H1 (cell line): ENCODE data around the gene SUGP1. TPM values are rescaled to one million over a fixed set of nuclear protein-coding genes. Genes with fewer than 3 reads are reported as not detected.

Experiments used
- CTCF ChIA-PET: fragments of 300-600 bp; sonication (Branson Sonifier 250); formaldehyde crosslinking; loops from one replicate; lab custom pipeline; 2021; ENCODE audit not compliant: partially characterized antibody; lab: Charles Lee
- POLR2A ChIA-PET: fragments of 300-600 bp; sonication (Branson Sonifier 250); formaldehyde crosslinking; loops from one replicate; lab custom pipeline; 2021; ENCODE audit warnings: inconsistent platforms; ENCODE audit not compliant: partially characterized antibody; lab: Charles Lee
- DNase-seq, 2 experiments: peaks; one replicate each; pipeline versions ENCODE4 v3.0.0 to v3.0.0-alpha.2; 2010 to 2022; ENCODE audit warnings: low spot score in 2 of 2, low read depth in 1 of 2, mixed read lengths in 1 of 2
- FAIRE-seq: peaks from 2 replicates; lab custom pipeline; 2011; peaks lifted over from hg19 to GRCh38; lab: Jason Lieb, UNC
- H2AFZ ChIP-seq: 2 replicates; pipeline ENCODE4 v1.8.1; 2012; ENCODE audit warnings: low read length, inconsistent platforms
- H2AK5ac ChIP-seq: 2 replicates; pipeline ENCODE4 v1.6.1; 2013; ENCODE audit warnings: low read depth, low read length
- H2BK120ac ChIP-seq: replicated peaks from 2 replicates; pipeline ENCODE3; 2013; ENCODE audit warnings: low read depth, low read length, inconsistent platforms
- H2BK12ac ChIP-seq: 2 replicates; pipeline ENCODE4 v1.6.1; 2013; ENCODE audit warnings: low read depth, low read length
- H2BK15ac ChIP-seq: 2 replicates; pipeline ENCODE4 v1.6.1; 2013; ENCODE audit warnings: low read length
- H2BK20ac ChIP-seq: 2 replicates; pipeline ENCODE4 v1.6.1; 2013; ENCODE audit warnings: low read length
- H2BK5ac ChIP-seq: 2 replicates; pipeline ENCODE4 v1.6.1; 2013; ENCODE audit warnings: low read depth, low read length
- H3K14ac ChIP-seq: 2 replicates; pipeline ENCODE4 v1.6.1; 2013; ENCODE audit warnings: inconsistent platforms; ENCODE audit not compliant: insufficient read length
- H3K18ac ChIP-seq: 2 replicates; pipeline ENCODE4 v1.6.1; 2013; ENCODE audit warnings: low read length; ENCODE audit errors: extremely low read depth
- H3K23ac ChIP-seq: 2 replicates; pipeline ENCODE4 v1.6.1; 2013; ENCODE audit warnings: inconsistent platforms; ENCODE audit not compliant: insufficient read length
- H3K23me2 ChIP-seq: 2 replicates; pipeline ENCODE4 v1.6.1; 2013; ENCODE audit warnings: low read depth, low read length
- H3K27ac ChIP-seq: 2 replicates; pipeline ENCODE4 v1.6.1; 2011; ENCODE audit warnings: low read depth, low read length, inconsistent platforms
- H3K27me3 ChIP-seq, 4 experiments: replicated peaks in 1 of 4; 1 replicate in 1 of 4; 2 replicates in 3 of 4; pipeline versions ENCODE4 v1.6.1 to v1.8.1; 2011 to 2013; ENCODE audit warnings: low read length in 3 of 4, mild to moderate bottlenecking in 3 of 4, inconsistent platforms in 2 of 4, mixed read lengths in 2 of 4, moderate library complexity in 1 of 4; ENCODE audit not compliant: control insufficient read depth in 3 of 4, insufficient read depth in 3 of 4; ENCODE audit errors: extremely low read depth in 1 of 4
- H3K36me3 ChIP-seq, 4 experiments: 2 replicates each; pipeline versions ENCODE4 v1.6.1 to v1.8.1; 2011 to 2013; ENCODE audit warnings: mild to moderate bottlenecking in 4 of 4, low read length in 3 of 4, moderate library complexity in 2 of 4, control low read depth in 1 of 4, inconsistent platforms in 1 of 4; ENCODE audit not compliant: insufficient read depth in 4 of 4, control insufficient read depth in 2 of 4
- H3K4ac ChIP-seq: replicated peaks from 2 replicates; pipeline ENCODE3; 2013; ENCODE audit warnings: low read length, low read depth, mixed read lengths, inconsistent platforms; ENCODE audit not compliant: insufficient read length
- H3K4me1 ChIP-seq, 4 experiments: replicated peaks in 1 of 4; 1 replicate in 1 of 4; 2 replicates in 3 of 4; pipeline versions ENCODE4 v1.6.1 to v1.8.1; 2011 to 2013; ENCODE audit warnings: low read length in 3 of 4, inconsistent platforms in 2 of 4, mixed read lengths in 1 of 4; ENCODE audit not compliant: insufficient read depth in 4 of 4, control insufficient read depth in 3 of 4
- H3K4me2 ChIP-seq, 2 experiments: 2 replicates each; pipeline versions ENCODE4 v1.6.1 to v1.8.1; 2011 to 2013; ENCODE audit warnings: low read depth in 2 of 2, low read length in 2 of 2, control low read depth in 1 of 2, inconsistent platforms in 1 of 2, mild to moderate bottlenecking in 1 of 2; ENCODE audit not compliant: insufficient read depth in 1 of 2
- H3K4me3 ChIP-seq, 4 experiments: fragments of 200-600, 300-600 bp in 1 of 4; sonication (generic), shearing (Covaris generic), sonication (Bioruptor Twin) in 1 of 4; 2 replicates each; pipeline versions ENCODE4 v1.5.1 to v1.8.1; 2011 to 2016; ENCODE audit warnings: low read length in 4 of 4, low read depth in 3 of 4, control low read depth in 2 of 4, inconsistent platforms in 2 of 4, mild to moderate bottlenecking in 2 of 4, mixed read lengths in 1 of 4, moderate library complexity in 1 of 4; ENCODE audit not compliant: insufficient read depth in 2 of 4; ENCODE audit errors: extremely low read depth in 1 of 4
- H3K56ac ChIP-seq: replicated peaks from 2 replicates; pipeline ENCODE3; 2013; ENCODE audit warnings: low read depth, mild to moderate bottlenecking, mixed read lengths, low read length, inconsistent platforms; ENCODE audit not compliant: insufficient read length
- H3K79me1 ChIP-seq: 2 replicates; pipeline ENCODE4 v1.6.1; 2013; ENCODE audit warnings: low read depth, low read length, control low read depth
- H3K79me2 ChIP-seq, 2 experiments: 2 replicates each; pipeline versions ENCODE4 v1.6.1 to v1.8.1; 2012 to 2013; ENCODE audit warnings: low read length in 2 of 2, mild to moderate bottlenecking in 2 of 2, inconsistent platforms in 1 of 2; ENCODE audit not compliant: insufficient read depth in 2 of 2, control insufficient read depth in 1 of 2
- H3K9ac ChIP-seq, 4 experiments: replicated peaks in 1 of 4; 1 replicate in 1 of 4; 2 replicates in 3 of 4; pipeline versions ENCODE4 v1.6.1 to v1.8.1; 2011 to 2013; ENCODE audit warnings: low read depth in 3 of 4, low read length in 3 of 4, control low read depth in 2 of 4, mild to moderate bottlenecking in 2 of 4, moderate library complexity in 2 of 4, inconsistent platforms in 1 of 4; ENCODE audit errors: extremely low read depth in 1 of 4
- H3K9me3 ChIP-seq, 2 experiments: 2 replicates each; pipeline versions ENCODE4 v1.6.1 to v1.8.1; 2012 to 2013; ENCODE audit warnings: mild to moderate bottlenecking in 2 of 2, moderate library complexity in 2 of 2, control low read depth in 1 of 2, inconsistent platforms in 1 of 2, low read depth in 1 of 2, low read length in 1 of 2, mixed read lengths in 1 of 2; ENCODE audit not compliant: insufficient read depth in 2 of 2
- H4K20me1 ChIP-seq, 2 experiments: replicated peaks in 1 of 2; 2 replicates each; pipeline versions ENCODE3 to v1.8.1; 2011 to 2013; ENCODE audit warnings: inconsistent platforms in 2 of 2, low read length in 2 of 2, mild to moderate bottlenecking in 1 of 2; ENCODE audit not compliant: insufficient read depth in 2 of 2, control insufficient read depth in 1 of 2
- H4K5ac ChIP-seq: 2 replicates; pipeline ENCODE4 v1.6.1; 2013; ENCODE audit warnings: low read length, low read depth, mixed read lengths, inconsistent platforms; ENCODE audit not compliant: insufficient read length
- H4K8ac ChIP-seq: 2 replicates; pipeline ENCODE4 v1.8.0; 2013; ENCODE audit warnings: mild to moderate bottlenecking, moderate library complexity, low read length, inconsistent platforms; ENCODE audit not compliant: insufficient read depth; ENCODE audit errors: extremely low read depth
- H4K91ac ChIP-seq: replicated peaks from 2 replicates; pipeline ENCODE3; 2013; ENCODE audit warnings: low read length, mixed read lengths, inconsistent platforms; ENCODE audit not compliant: insufficient read length
- PHF8 ChIP-seq: fragments of 200-600 bp; sonication (generic); conservative IDR thresholded peaks from 2 replicates; pipeline ENCODE4 v1.7.1; 2012; ENCODE audit warnings: low read depth, mild to moderate bottlenecking, inconsistent platforms, low read length, moderate library complexity
- SP4 ChIP-seq: IDR thresholded peaks from 2 replicates; pipeline ENCODE4 v1.6.1; 2012; ENCODE audit warnings: low read length, inconsistent platforms
- TBP ChIP-seq: IDR thresholded peaks from 2 replicates; pipeline ENCODE4 v1.6.1; 2011; ENCODE audit warnings: low read depth, low read length, improper control_type of control experiment
- WGBS, 2 experiments: shearing (Covaris generic) in 1 of 2; methylation state at CpG; one replicate each; pipeline versions ENCODE4 v1.1.6 to v1.1.7; 2013 to 2015; ENCODE audit warnings: low lambda C conversion rate in 2 of 2, mixed read lengths in 2 of 2, inconsistent platforms in 1 of 2, low coverage in 1 of 2, missing lambda C conversion rate in 1 of 2; ENCODE audit not compliant: insufficient replicate concordance in 2 of 2, insufficient coverage in 1 of 2, insufficient read length in 1 of 2; ENCODE audit errors: extremely low coverage in 1 of 2, missing lambda C conversion rate in 1 of 2; 5-methylcytosine and 5-hydroxymethylcytosine counted together
- polyA plus RNA-seq, 7 experiments: library from polyadenylated mRNA; depleted of rRNA in 3 of 7; stranded (reverse) in 5 of 7; unstranded in 2 of 7; fragments of >200 nt in 5 of 7; fragments of 200-250 nt in 2 of 7; gene quantifications; 1 replicate in 5 of 7; 2 replicates in 1 of 7; 4 replicates in 1 of 7; pipeline versions ENCODE4 v1.2.1 to v1.2.3, GENCODE V29; 2011 to 2013; ENCODE audit warnings: missing spikeins in 2 of 7, mixed read lengths in 2 of 7
- total RNA-seq: library from RNA; stranded (reverse); fragmentation: NEBNext Ultra II Directional; extraction: Animal tissue kit (Norgen Biotek cat#: 25700); gene quantifications from 2 replicates; pipeline ENCODE4 v1.2.1, GENCODE V29; 2021
- TF ChIP-seq, protein P1 (sequence below): IDR thresholded peaks from 2 replicates; pipeline ENCODE4 v1.6.1; 2011; ENCODE audit warnings: low read depth, mild to moderate bottlenecking, low read length; ENCODE audit not compliant: insufficient read depth
- TF ChIP-seq, protein P2 (sequence below): IDR thresholded peaks from 2 replicates; pipeline ENCODE4 v1.6.1; 2012; ENCODE audit warnings: inconsistent platforms

The SUGP1 gene
- total and polyA plus RNA-seq, 2 of the 8 experiments (the other 6 are each of a cell fraction or from before 2014, with no cell fraction given): 38.5 to 65.2 TPM

DNA sequence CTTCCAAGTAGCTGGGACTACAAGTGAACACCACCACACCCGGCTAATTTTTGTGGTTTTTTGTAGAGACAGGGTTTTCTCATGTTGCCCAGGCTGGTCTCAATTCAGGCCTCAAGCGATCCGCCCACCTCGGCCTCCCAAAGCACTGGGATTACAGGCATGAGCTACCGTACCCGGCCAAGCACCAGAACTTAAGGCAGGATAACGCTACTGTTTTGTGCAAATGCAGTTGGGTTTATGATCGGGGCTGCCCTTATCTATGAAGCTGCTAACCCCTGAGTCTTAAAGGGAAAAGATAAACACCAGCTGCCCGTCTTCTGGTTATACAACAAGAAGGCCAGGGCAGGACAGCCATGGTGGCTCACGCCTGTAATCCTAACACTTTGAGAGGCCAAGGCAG is 34.6 kb downstream of the SUGP1 start:
- H3K4me3 ChIP-seq: no peak overlapping the region
- H3K4me1 ChIP-seq: no peaks in the 10 kb centered on the region
- no peak overlapping the region for H3K4me2 ChIP-seq
- no peak overlapping the region for H2BK12ac ChIP-seq
- H3K56ac ChIP-seq: no peak overlapping the region
- no peak overlapping the region for H3K14ac ChIP-seq
- H3K27ac ChIP-seq: no peak overlapping the region
- H3K79me1 ChIP-seq: no peaks in the 10 kb centered on the region
- CTCF ChIA-PET: interaction anchor here (1.0 to 1.4 kb wide), 2 partner anchors 10 to 100 kb away, joined by 3 read pairs; no protein-coding TSS in a partner anchor
- no peak overlapping the region for H4K91ac ChIP-seq
- no peak overlapping the region for H4K8ac ChIP-seq
- H3K23me2 ChIP-seq: no peaks in the 10 kb centered on the region
- H2BK20ac ChIP-seq: no peak overlapping the region
- peaks cover 2 to 7% of the 10 kb centered on the region in 2 experiments for H4K20me1 ChIP-seq
- no peak overlapping the region for H2BK5ac ChIP-seq
- TF ChIP-seq PHF8 (no peak), TBP (no peak), SP4 (no peak)
- TF ChIP-seq, protein P1, sequence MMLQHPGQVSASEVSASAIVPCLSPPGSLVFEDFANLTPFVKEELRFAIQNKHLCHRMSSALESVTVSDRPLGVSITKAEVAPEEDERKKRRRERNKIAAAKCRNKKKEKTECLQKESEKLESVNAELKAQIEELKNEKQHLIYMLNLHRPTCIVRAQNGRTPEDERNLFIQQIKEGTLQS: no peak
- TF ChIP-seq, protein P2, sequence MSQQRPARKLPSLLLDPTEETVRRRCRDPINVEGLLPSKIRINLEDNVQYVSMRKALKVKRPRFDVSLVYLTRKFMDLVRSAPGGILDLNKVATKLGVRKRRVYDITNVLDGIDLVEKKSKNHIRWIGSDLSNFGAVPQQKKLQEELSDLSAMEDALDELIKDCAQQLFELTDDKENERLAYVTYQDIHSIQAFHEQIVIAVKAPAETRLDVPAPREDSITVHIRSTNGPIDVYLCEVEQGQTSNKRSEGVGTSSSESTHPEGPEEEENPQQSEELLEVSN: no peak
- no peaks in the 10 kb centered on the region for H3K79me2 ChIP-seq
- no peak overlapping the region for H2AK5ac ChIP-seq
- POLR2A ChIA-PET: no interaction called here
- no peak overlapping the region for H2BK120ac ChIP-seq
- no peak overlapping the region for H3K9ac ChIP-seq
- no peak overlapping the region for H2AFZ ChIP-seq
- FAIRE-seq: no peak
- no peak overlapping the region for H4K5ac ChIP-seq
- 94% methylated on average over 10 of the region's 10 CpGs; no CpG with 5 or more reads in 1 of the 2 experiments for WGBS, 2 experiments
- no peaks in the 10 kb centered on the region for H3K9me3 ChIP-seq
- H3K36me3 ChIP-seq: peaks cover 7 to 36% (median 13%) of the 10 kb centered on the region in 4 experiments; a peak in 7 of 8 replicates
- no peaks in the 10 kb centered on the region for H3K27me3 ChIP-seq
- no peak overlapping the region for H3K23ac ChIP-seq
- H3K18ac ChIP-seq: no peak overlapping the region
- H3K4ac ChIP-seq: no peak overlapping the region
- no peak for DNase-seq
- no peak overlapping the region for H2BK15ac ChIP-seq
